SK-N-MC (cell line): ENCODE measurements around the gene HES7.

ENCODE experiments used
- EZH2 ChIP-seq: fragments of 200-600 bp; sonication (generic); IDR thresholded peaks from one replicate; pipeline ENCODE4 v1.6.1; 2017; ENCODE audit warnings: antibody characterized with exemption
- FOXP2 ChIP-seq: optimal IDR thresholded peaks from 2 replicates; pipeline ENCODE3; 2011; ENCODE audit warnings: mild to moderate bottlenecking, moderate library complexity; ENCODE audit not compliant: insufficient read depth; ENCODE audit errors: extremely low read length, control extremely low read depth
- POLR2AphosphoS5 ChIP-seq: IDR thresholded peaks from 2 replicates; pipeline ENCODE4 v1.6.1; 2012; ENCODE audit warnings: mild to moderate bottlenecking, low read depth, low read length, borderline replicate concordance

DNA sequence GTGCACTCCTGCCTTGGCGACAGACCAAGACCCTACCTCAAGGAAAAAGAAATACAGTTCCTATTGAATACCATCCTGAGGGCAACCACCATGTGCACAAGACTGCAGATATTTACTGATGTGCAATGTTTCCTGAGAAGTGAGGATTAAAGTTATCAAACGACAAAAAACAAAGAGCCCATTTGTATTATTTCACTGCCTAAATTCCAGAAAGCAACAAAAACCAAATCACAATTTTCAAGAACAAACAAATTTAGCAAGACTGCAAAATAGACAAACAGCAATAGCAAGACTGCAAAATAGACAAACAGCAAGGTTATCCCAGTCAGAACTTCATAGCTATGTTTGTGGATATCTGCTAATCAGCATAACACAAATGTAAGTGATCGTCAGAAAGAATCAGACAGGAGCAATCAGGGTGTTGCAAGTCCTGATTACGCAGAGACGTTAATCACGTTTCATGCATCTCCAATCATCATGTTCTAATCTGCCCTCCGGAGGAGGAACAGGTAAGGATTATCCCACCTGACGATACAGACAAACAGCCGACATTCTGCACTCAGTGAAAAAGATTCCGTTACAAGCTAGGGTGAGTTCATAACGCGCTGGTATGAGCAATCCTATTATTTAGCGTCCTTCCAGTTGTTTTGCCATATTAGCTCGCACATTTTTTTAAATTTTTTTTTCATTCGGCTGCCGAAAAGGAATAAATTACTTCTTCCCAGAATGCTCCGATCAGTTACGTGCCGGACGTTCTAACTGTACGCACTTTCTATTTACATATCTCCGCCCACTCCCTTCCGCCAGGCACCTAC is 49.4 kb upstream of the HES7 start:
- no peak for TF ChIP-seq EZH2
- TF ChIP-seq POLR2AphosphoS5: peak; percentile 100
- no peak for TF ChIP-seq FOXP2
